ENCODE data around the gene FA2H.

FA2H gene

DNA sequence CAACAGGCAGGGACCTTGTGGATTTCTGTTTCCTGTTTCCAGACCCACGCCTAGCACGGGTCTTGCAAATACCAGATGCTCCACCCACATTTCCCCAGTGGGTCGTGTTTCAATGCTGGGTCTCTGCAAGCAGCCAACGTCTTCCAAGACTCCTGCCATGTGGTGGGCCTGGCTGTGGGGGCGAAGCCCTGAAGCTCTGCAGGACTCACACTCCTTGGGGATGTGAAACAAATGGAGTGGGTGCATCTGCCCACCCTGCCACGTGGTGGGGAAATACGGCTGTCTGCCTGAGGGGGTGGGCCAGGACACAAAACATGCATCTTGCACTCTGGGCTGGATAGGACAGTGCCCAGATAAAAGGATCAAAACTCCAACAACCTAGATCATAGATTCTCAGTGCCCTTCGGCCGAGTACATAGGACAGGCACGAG is 32.6 kb downstream of the FA2H start:
- H3K27ac ChIP-seq, result peak overlapping the region; percentile 42
- TF ChIP-seq CTCF (conservative IDR thresholded peaks at IDR 0.05; ENCODE audit: low read depth), result no peak
- no peak for DNase-seq (ENCODE audit: low spot score)
- CTCF ChIA-PET, result no interaction called here
- POLR2A ChIA-PET (ENCODE audit: low non-redundant PET), result no interaction called here

GRCh38 chr16:74740795-74741304 is 33.8 kb downstream of the FA2H start:
- POLR2A ChIA-PET (ENCODE audit: low non-redundant PET), result no interaction called here
- H3K27ac ChIP-seq, result peak overlapping the region; percentile 68
- CTCF ChIA-PET, result interaction anchor here (1.4 kb wide), 1 partner anchor 122 kb away, joined by 3 read pairs; no protein-coding TSS in a partner anchor
- DNase-seq (ENCODE audit: low spot score), result peak; percentile 72
- TF ChIP-seq CTCF (conservative IDR thresholded peaks at IDR 0.05; ENCODE audit: low read depth), result no peak

GRCh38 chr16:74739275-74739674 is 35.3 kb downstream of the FA2H start:
- DNase-seq (ENCODE audit: low spot score), result no peak
- CTCF ChIA-PET, result interaction anchor here (1.4 kb wide), 1 partner anchor 35 kb away, joined by 3 read pairs; the partner anchor contains the start of gene FA2H
- H3K27ac ChIP-seq, result peak overlapping the region; percentile 68

GRCh38 chr16:74738816-74739215 is 35.8 kb downstream of the FA2H start:
- no peak for DNase-seq (ENCODE audit: low spot score)
- ChIA-PET POLR2A (ENCODE audit: low non-redundant PET) (no interaction called here), CTCF (interaction anchor here (1.3 to 1.4 kb wide), 2 partner anchors 14 to 36 kb away, joined by 3 to 4 read pairs; partner anchors contain the start of gene FA2H)
- TF ChIP-seq CTCF (conservative IDR thresholded peaks at IDR 0.05; ENCODE audit: low read depth), result no peak
- peak overlapping the region; percentile 68 for H3K27ac ChIP-seq

More at GRCh38 chr16:74739275-74739674, 35.3 kb downstream of the FA2H start:
- POLR2A ChIA-PET (ENCODE audit: low non-redundant PET), result no interaction called here
- TF ChIP-seq CTCF (conservative IDR thresholded peaks at IDR 0.05; ENCODE audit: low read depth), result no peak

DNA sequence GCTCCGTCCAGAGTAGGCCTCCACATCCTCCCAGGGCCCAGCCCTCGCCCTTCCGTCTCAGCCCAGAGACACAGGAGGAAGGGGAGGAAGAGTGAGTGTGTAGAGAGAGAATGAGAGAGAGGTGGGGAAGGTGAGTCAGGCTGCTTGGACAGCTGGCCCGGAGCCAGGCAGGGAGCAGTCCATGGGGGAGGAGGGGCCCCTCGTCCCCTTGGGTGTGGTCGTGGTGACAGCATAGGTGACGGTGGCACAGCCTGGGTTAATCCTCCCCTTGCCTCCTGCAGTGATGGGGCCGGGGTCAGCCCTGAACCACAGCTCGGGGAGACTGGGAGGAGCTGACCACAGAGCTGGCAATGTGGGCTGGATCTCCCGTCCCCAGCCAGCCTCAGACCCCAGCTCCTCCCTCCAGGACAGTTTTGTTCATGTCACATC is 36.5 kb downstream of the FA2H start:
- TF ChIP-seq CTCF (conservative IDR thresholded peaks at IDR 0.05; ENCODE audit: low read depth), result no peak
- CTCF ChIA-PET, result interaction anchor here (1.3 to 1.4 kb wide), 2 partner anchors 13 to 36 kb away, joined by 3 to 4 read pairs; partner anchors contain the start of gene FA2H
- POLR2A ChIA-PET (ENCODE audit: low non-redundant PET), result no interaction called here
- DNase-seq (ENCODE audit: low spot score), result peak; percentile 34
- peak overlapping the region; percentile 68 for H3K27ac ChIP-seq

- ChIA-PET POLR2A (ENCODE audit: low non-redundant PET) (no interaction called here), CTCF (interaction anchor here (1.3 kb wide), 1 partner anchor 12 kb away, joined by 4 read pairs; no protein-coding TSS in a partner anchor)
- TF ChIP-seq CTCF (conservative IDR thresholded peaks at IDR 0.05; ENCODE audit: low read depth), result no peak
- H3K27ac ChIP-seq, result peak overlapping the region; percentile 68
- DNase-seq (ENCODE audit: low spot score), result no peak
These were observed 37.1 kb downstream of the FA2H start for GRCh38 chr16:74737521-74737920.
